ENCODE results near the gene DNLZ.

The DNLZ gene

DNA sequence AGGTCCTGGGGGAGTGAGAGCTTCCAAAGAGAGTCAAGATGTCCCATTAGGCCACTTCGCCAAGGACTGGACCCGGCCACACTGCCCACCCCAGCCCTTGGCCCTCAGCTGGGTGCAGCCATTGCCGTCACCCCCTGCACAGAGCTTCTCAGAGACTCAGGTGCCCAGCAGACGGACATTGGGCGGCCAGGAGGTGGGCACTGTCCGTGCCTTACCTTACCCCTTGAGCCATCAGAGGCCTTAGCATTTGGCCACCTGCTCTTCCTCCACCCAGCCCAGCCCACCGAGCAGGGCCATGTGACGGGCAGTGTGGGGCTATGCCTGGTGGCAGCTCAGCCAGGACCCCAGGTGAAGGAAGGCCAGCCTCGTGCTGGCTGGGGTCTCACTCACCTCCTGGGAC is 3.3 kb upstream of the DNLZ start:
- no peak overlapping the region for H2AFZ ChIP-seq (ENCODE audit: low read length, unreplicated experiment)
- no peak overlapping the region for H3K4me3 ChIP-seq (ENCODE audit: low read depth, low read length)
- H3K4me1 ChIP-seq (ENCODE audit: control insufficient read depth, insufficient read depth, low read length, unreplicated experiment) = peaks cover 7% of the 10 kb centered on the region
- no peaks in the 10 kb centered on the region for H3K27me3 ChIP-seq (ENCODE audit: insufficient read depth, low read length)
- no peaks in the 10 kb centered on the region for H3K36me3 ChIP-seq (ENCODE audit: insufficient read depth, low read length)
- no peak overlapping the region for H3K27ac ChIP-seq (ENCODE audit: low read depth, low read length)
- H3K79me2 ChIP-seq (ENCODE audit: control insufficient read depth, insufficient read depth, low read length, unreplicated experiment) = no peaks in the 10 kb centered on the region

DNA sequence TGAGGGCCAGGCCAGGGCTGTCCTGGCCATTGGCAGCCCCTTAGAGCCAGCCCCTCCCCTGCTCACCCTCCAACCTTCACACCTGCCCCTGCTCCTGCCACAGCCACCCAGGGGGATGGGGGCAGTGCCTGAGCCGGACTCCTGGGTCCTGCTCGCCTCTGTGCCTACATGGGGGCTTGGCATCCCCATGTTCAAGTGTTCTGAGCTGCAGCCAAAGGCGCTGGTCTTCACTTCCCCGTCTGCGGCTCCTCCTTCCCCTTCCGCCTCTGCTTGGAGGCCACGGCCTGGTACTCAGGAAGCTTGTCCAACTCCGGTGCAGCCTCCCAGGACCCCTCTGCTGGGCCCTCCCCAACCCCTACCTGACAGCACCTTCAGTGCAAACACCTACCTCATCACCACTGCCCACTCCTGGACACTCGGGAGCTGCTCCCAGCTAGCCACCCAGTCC is 2.3 kb upstream of the DNLZ start:
- Histone ChIP-seq H3K27me3 (ENCODE audit: insufficient read depth, low read length) (no peaks in the 10 kb centered on the region), H3K4me3 (ENCODE audit: low read depth, low read length) (no peak overlapping the region), H3K79me2 (ENCODE audit: control insufficient read depth, insufficient read depth, low read length, unreplicated experiment) (no peaks in the 10 kb centered on the region), H3K4me1 (ENCODE audit: control insufficient read depth, insufficient read depth, low read length, unreplicated experiment) (peaks cover 11% of the 10 kb centered on the region), H3K36me3 (ENCODE audit: insufficient read depth, low read length) (no peaks in the 10 kb centered on the region), H3K27ac (ENCODE audit: low read depth, low read length) (no peak overlapping the region), H2AFZ (ENCODE audit: low read length, unreplicated experiment) (no peak overlapping the region)

GRCh38 chr9:136364942-136365774 is 1.6 kb upstream of the DNLZ start:
- H3K27me3 ChIP-seq (ENCODE audit: insufficient read depth, low read length) = no peaks in the 10 kb centered on the region
- H3K27ac ChIP-seq (ENCODE audit: low read depth, low read length) = no peak overlapping the region
- no peak overlapping the region for H3K4me3 ChIP-seq (ENCODE audit: low read depth, low read length)
- H3K4me1 ChIP-seq (ENCODE audit: control insufficient read depth, insufficient read depth, low read length, unreplicated experiment) = peaks cover 11% of the 10 kb centered on the region
- H3K79me2 ChIP-seq (ENCODE audit: control insufficient read depth, insufficient read depth, low read length, unreplicated experiment) = no peaks in the 10 kb centered on the region
- H3K36me3 ChIP-seq (ENCODE audit: insufficient read depth, low read length) = no peaks in the 10 kb centered on the region
- H2AFZ ChIP-seq (ENCODE audit: low read length, unreplicated experiment) = no peak overlapping the region

DNA sequence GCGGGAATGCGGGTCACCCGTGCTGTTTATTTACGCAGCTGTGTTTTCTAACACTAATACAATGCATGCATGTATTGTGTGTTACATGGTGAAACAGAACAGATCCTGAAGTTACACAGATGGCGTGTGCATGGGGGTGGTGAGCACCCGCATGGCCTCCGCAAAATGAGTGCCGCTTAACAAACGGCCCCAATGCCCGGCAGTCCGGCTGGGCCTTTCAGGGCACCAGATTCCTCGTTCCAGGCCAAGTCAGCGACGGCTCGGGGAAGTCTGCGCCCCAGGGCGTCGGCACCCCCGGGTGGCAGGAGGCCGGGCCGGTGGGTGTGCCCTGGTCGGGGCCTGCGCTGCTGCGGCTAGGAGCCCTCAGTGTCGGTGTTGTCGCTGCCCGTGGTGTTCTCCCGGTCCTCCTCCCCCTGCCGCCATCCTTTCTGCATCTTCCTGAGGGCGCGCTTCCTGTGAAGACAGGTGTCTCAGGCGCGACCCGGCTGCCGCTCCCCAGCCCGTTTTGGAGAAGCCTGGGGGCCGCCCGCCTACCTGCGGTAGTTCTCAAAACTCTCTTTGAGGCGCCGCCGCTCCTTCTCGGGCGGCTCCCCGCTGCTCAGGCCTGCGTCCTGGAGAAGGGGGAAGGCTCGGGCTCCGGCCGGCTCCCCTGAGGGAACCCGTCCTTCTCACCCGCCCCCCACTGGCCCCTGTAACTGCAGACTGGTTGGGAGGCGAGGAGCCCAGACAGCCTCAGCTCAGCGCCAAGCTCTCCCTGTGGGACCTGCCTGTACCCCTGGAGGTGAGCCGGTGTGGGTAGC is 605 bp upstream of the DNLZ start:
- Histone ChIP-seq H2AFZ (ENCODE audit: low read length, unreplicated experiment) (no peak overlapping the region), H3K36me3 (ENCODE audit: insufficient read depth, low read length) (no peaks in the 10 kb centered on the region), H3K79me2 (ENCODE audit: control insufficient read depth, insufficient read depth, low read length, unreplicated experiment) (no peaks in the 10 kb centered on the region), H3K4me3 (ENCODE audit: low read depth, low read length) (peak overlapping the region; percentile 90), H3K27me3 (ENCODE audit: insufficient read depth, low read length) (no peaks in the 10 kb centered on the region), H3K4me1 (ENCODE audit: control insufficient read depth, insufficient read depth, low read length, unreplicated experiment) (peaks cover 11% of the 10 kb centered on the region), H3K27ac (ENCODE audit: low read depth, low read length) (no peak overlapping the region)

GRCh38 chr9:136362450-136362784 is 1.1 kb downstream of the DNLZ start:
- Histone ChIP-seq H3K36me3 (ENCODE audit: insufficient read depth, low read length) (no peaks in the 10 kb centered on the region), H3K4me3 (ENCODE audit: low read depth, low read length) (peak overlapping the region; percentile 28; the same call in 1 of the 2 replicates), H3K4me1 (ENCODE audit: control insufficient read depth, insufficient read depth, low read length, unreplicated experiment) (peaks cover 11% of the 10 kb centered on the region), H3K27ac (ENCODE audit: low read depth, low read length) (no peak overlapping the region), H2AFZ (ENCODE audit: low read length, unreplicated experiment) (no peak overlapping the region), H3K79me2 (ENCODE audit: control insufficient read depth, insufficient read depth, low read length, unreplicated experiment) (no peaks in the 10 kb centered on the region), H3K27me3 (ENCODE audit: insufficient read depth, low read length) (no peaks in the 10 kb centered on the region)

DNA sequence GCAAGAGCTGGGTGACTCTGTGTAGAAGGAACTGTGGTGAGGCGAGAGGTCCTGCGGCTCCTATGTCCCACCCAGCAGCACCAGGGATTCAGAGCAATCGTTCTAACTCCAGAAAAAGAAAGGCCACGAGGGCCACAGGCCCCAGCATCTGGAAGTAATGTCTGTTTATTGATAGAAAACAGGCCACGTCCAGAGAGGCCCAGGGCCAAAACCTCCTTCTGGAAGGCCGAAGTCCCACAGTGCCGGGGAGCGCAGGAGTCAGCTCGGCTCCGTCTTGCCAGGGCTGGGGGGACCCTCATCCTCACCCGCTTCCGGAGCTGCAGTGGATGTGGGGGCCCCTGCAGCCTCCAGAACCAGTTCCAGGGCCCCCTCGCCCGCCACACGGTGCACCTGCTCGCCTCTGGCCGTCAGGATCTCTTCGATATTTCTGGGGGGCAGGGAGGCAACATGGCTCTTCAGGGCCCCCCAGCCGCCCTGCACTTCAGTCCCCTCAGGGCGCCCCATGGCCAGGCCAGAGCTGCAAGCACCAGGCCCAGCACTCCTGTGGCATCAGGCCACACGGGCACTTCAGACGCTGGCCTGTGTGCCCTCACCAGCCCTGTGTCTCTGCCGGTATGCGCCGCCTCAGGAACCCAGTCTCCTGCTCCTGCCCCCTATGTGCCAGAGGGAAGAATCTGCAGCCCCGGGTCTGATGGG is 1.6 kb downstream of the DNLZ start:
- H3K27ac ChIP-seq (ENCODE audit: low read depth, low read length) = no peak overlapping the region
- no peaks in the 10 kb centered on the region for H3K79me2 ChIP-seq (ENCODE audit: control insufficient read depth, insufficient read depth, low read length, unreplicated experiment)
- H3K4me3 ChIP-seq (ENCODE audit: low read depth, low read length) = no peak overlapping the region
- H2AFZ ChIP-seq (ENCODE audit: low read length, unreplicated experiment) = no peak overlapping the region
- no peaks in the 10 kb centered on the region for H3K36me3 ChIP-seq (ENCODE audit: insufficient read depth, low read length)
- peaks cover 11% of the 10 kb centered on the region for H3K4me1 ChIP-seq (ENCODE audit: control insufficient read depth, insufficient read depth, low read length, unreplicated experiment)
- H3K27me3 ChIP-seq (ENCODE audit: insufficient read depth, low read length) = no peaks in the 10 kb centered on the region

GRCh38 chr9:136361047-136361753 is 2.3 kb downstream of the DNLZ start:
- H3K27me3 ChIP-seq (ENCODE audit: insufficient read depth, low read length) = no peaks in the 10 kb centered on the region
- peaks cover 11% of the 10 kb centered on the region for H3K4me1 ChIP-seq (ENCODE audit: control insufficient read depth, insufficient read depth, low read length, unreplicated experiment)
- no peak overlapping the region for H2AFZ ChIP-seq (ENCODE audit: low read length, unreplicated experiment)
- H3K27ac ChIP-seq (ENCODE audit: low read depth, low read length) = no peak overlapping the region
- H3K36me3 ChIP-seq (ENCODE audit: insufficient read depth, low read length) = peaks cover 4% of the 10 kb centered on the region; the same call in 1 of the 2 replicates
- H3K79me2 ChIP-seq (ENCODE audit: control insufficient read depth, insufficient read depth, low read length, unreplicated experiment) = no peaks in the 10 kb centered on the region
- H3K4me3 ChIP-seq (ENCODE audit: low read depth, low read length) = no peak overlapping the region

DNA sequence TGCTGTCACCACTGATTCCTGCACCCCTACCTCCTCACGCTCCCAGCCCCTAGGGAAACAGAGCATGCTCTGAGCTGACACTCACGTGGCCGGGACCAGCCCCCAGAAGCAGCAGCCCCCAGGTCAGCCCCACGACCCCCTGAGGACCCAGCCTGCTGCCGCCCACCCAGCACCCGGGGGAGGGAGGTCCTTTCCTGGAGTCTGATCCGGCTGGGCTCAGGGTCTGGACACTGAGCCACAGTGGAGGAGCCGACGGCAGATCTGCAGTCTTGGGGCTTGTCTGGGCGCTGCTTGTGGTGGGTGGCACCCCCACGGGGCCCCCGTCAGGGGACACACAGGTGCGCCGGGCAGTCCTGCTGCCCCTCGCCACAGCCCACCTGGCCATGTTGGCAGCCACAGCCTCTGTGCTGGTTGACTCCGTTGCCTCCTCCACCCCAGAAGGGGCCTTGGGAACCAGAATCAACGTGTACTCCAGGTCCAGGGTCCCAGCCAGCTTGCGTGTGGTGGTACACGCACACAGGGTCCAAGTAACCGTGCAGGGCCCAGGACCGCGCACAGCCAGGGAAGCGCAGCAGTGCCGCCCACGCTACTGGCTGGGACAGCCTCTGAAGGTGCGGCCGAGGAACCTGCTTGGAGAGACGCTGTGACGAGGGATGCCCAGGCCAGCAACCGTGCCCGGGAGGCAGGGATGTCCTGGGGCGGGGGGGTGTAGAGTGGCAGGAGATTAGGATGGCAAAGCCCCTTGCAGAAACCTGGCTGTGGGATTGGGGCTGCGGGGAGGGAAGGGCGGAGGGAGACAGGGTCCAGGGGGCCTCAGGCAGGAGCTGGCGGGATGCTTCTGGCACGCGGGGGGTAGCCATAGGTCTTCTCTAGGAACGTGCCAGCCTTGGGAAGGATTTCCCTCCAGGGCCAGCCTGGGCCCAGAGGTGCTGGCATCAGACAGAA is 3.5 kb downstream of the DNLZ start:
- H3K4me1 ChIP-seq (ENCODE audit: control insufficient read depth, insufficient read depth, low read length, unreplicated experiment) = peaks cover 11% of the 10 kb centered on the region
- no peak overlapping the region for H3K4me3 ChIP-seq (ENCODE audit: low read depth, low read length)
- H2AFZ ChIP-seq (ENCODE audit: low read length, unreplicated experiment) = no peak overlapping the region
- H3K27me3 ChIP-seq (ENCODE audit: insufficient read depth, low read length) = no peaks in the 10 kb centered on the region
- peaks cover 5% of the 10 kb centered on the region; the same call in 1 of the 2 replicates for H3K36me3 ChIP-seq (ENCODE audit: insufficient read depth, low read length)
- H3K27ac ChIP-seq (ENCODE audit: low read depth, low read length) = no peak overlapping the region
- no peaks in the 10 kb centered on the region for H3K79me2 ChIP-seq (ENCODE audit: control insufficient read depth, insufficient read depth, low read length, unreplicated experiment)

DNA sequence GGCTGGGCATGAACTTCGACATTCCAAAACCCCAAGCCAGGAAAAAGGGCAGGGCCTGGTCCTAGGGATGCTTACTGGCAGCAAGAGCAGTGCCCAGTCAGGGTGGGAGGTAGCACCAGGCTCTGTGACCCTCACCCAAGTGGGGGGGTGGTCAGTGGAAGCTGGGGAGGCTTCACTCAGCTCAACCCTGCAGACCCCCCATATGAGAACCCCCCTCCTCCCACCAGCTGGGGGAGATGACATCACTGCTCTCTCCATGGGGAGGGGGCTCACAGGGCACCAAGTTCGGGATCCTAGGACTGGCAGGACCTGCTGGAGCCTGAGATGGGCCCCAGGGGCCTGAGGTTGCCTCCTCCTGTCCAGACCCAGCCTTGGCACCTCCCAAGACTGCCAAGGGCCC is 4.7 kb downstream of the DNLZ start:
- Histone ChIP-seq H3K36me3 (ENCODE audit: insufficient read depth, low read length) (peaks cover 5% of the 10 kb centered on the region; the same call in 1 of the 2 replicates), H3K4me3 (ENCODE audit: low read depth, low read length) (no peak overlapping the region), H2AFZ (ENCODE audit: low read length, unreplicated experiment) (no peak overlapping the region), H3K27ac (ENCODE audit: low read depth, low read length) (no peak overlapping the region), H3K27me3 (ENCODE audit: insufficient read depth, low read length) (no peaks in the 10 kb centered on the region), H3K4me1 (ENCODE audit: control insufficient read depth, insufficient read depth, low read length, unreplicated experiment) (peaks cover 16% of the 10 kb centered on the region), H3K79me2 (ENCODE audit: control insufficient read depth, insufficient read depth, low read length, unreplicated experiment) (no peaks in the 10 kb centered on the region)

Data from ACC112 (cell line).